GM21786 (cell line): ENCODE measurements around the gene PDE6B.
"Not testable (repeated sequence)": the region's sequence is repeated elsewhere in the genome, so short reads cannot be mapped to it uniquely, and the experiment has no call there.

Source experiments
- ATAC-seq: cut with Tn5 transposase; IDR thresholded peaks from one replicate; pipeline ENCODE4 v1.9.1; 2021; ENCODE audit not compliant: unreplicated experiment

PDE6B gene

GRCh38 chr4:624705-625590 is at the start of gene PDE6B:
Gene PDE6B (plus strand): TSS chr4:625573. CDS start chr4:625627, 54 bp downstream.
- no peak for ATAC-seq

- ATAC-seq = no peak
Observed at GRCh38 chr4:576245-576821, 49.0 kb upstream of the PDE6B start, which contains the start of gene TMEM271. Gene TMEM271 (minus strand): TSS chr4:576295. CDS start chr4:576062, 233 bp downstream.

GRCh38 chr4:576991-577498 is 48.3 kb upstream of the PDE6B start:
- no peak for ATAC-seq

GRCh38 chr4:577499-578450 is 47.6 kb upstream of the PDE6B start:
- no peak for ATAC-seq

- ATAC-seq = no peak
Observed at GRCh38 chr4:578451-579443, 46.6 kb upstream of the PDE6B start.

GRCh38 chr4:579543-580175 is 45.7 kb upstream of the PDE6B start:
- no peak for ATAC-seq

GRCh38 chr4:581181-581580 is 44.2 kb upstream of the PDE6B start:
- no peak for ATAC-seq

GRCh38 chr4:581753-582361 is 43.5 kb upstream of the PDE6B start:
- ATAC-seq = no peak

GRCh38 chr4:583820-584219 is 41.6 kb upstream of the PDE6B start:
- no peak for ATAC-seq

- no peak for ATAC-seq
Observed at GRCh38 chr4:587671-588350, 37.6 kb upstream of the PDE6B start.

- no peak for ATAC-seq
Observed at GRCh38 chr4:588351-588849, 37.0 kb upstream of the PDE6B start.

GRCh38 chr4:589219-589963 is 36.0 kb upstream of the PDE6B start:
- no peak for ATAC-seq

- no peak for ATAC-seq
Observed at GRCh38 chr4:590313-590841, 35.0 kb upstream of the PDE6B start.

- ATAC-seq = not testable (repeated sequence)
Observed at GRCh38 chr4:592178-592577, 33.2 kb upstream of the PDE6B start.

- no peak for ATAC-seq
Observed at GRCh38 chr4:592825-593520, 32.4 kb upstream of the PDE6B start.

GRCh38 chr4:598925-599324 is 26.4 kb upstream of the PDE6B start:
- no peak for ATAC-seq

- no peak for ATAC-seq
Observed at GRCh38 chr4:600166-600565, 25.2 kb upstream of the PDE6B start.
